Activated CD4-positive, alpha-beta T cell treated with anti-CD3 and anti-CD28 coated beads, Interleukin-2, amount 50 U/mL, for 1 hour (primary cell): Measurements from ENCODE around the gene SHISAL1.
"Not testable (repeated sequence)": the region's sequence is repeated elsewhere in the genome, so short reads cannot be mapped to it uniquely, and the experiment has no call there.

Experiments
- DNase-seq: peaks from one replicate; pipeline ENCODE4 v3.0.0-alpha.2; 2020

Gene SHISAL1

DNA sequence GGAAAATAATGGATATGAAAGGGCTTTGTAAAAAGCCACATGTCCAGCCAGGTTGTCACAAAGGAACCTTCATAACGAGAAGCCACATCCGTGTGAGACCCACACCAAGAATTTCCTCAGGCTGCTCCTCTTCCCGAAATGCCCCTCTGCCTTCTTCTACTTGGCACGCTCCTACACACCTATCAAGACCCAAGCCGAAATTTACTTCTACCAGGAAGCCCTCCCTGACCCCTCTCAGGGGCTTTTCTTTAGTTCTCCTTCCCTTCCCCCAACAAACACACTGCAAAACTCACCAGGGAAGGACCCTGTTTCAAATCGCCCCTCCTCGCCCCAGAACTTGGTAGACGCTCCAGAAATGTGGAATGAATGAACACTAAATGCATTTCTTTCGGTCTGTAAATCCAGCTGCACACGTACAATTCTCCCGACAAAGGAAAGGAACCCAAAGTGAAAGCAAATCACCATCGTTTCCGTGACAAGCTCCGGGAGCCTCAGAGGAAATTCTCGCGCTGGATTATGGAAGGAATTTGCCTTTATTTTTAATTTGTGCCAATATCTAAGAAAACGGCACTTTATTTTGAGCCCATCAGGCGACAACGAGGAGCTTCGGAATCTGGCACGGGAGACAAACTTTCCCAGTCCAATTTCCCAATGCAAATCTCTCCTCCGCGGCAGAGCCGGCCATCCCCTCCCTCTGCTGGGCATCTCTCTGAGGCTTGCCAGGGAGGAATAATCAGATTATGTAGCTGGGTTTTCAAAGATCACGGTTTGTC, 13.2 kb upstream of the SHISAL1 start:
- DNase-seq: no peak

DNA sequence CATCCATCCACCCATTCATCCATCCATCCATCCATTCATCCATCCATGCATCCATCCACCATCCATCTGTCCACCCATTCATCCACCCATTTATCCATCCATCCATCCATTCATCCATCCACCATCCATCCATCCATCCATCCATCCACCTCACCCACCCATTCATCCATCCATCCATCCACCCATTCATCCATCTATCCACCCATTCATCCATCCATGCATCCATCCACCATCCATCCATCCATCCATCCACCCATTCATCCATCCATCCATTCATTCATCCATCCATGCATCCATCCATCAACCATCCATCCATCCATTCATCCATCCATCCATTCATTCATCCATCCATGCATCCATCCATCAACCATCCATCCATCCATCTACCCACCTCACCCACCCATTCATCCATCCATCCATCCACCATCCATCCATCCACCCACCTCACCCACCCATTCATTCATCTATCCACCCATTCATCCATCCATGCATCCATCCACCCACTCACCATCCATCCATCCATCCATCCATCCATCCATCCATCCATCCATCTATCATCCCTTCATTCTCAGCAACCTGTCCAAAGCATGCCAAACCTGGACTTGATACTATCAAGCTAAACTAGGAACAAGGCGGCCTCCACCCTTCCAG, 10.5 kb upstream of the SHISAL1 start:
- DNase-seq: not testable (repeated sequence)

DNA sequence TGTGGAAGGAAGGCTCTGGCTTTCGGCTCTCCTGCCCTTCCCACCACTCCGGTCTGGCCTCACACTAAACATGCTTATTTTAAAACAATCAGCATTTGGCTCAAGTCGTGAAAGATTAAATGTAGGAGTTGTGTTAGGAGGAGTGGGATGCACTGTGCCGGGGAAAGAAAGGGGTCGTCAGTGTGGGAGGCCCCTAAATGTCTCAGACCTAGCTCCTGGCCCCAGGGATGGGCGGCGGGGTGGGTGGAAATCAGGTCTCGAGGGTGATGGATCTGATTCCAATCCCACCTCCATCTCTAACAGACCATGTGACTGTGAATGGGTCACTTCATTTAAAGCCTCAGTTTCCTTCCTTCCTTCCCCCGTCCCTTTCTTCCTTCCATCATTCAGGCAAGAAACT, 6.9 kb upstream of the SHISAL1 start:
- DNase-seq: no peak

DNA sequence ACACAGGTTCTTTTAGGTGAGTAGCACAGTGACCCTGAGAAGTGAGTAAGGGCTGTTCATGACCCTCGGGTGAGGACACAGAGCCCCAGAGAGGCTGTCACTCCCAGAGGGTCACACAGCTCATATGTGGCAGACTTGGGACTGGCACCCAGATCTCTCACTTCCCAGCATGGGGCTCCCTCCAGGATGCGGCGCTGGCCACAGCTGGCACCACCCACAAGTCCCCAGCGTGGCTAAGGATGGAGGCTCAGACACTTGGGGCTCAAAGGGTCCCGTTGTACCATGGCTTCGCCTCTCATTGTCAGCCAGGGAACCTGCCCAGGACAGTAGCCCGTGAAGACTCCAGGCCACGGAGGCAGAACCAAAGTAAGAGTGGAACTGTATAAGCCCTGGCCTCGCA, 6.0 kb upstream of the SHISAL1 start:
- no peak for DNase-seq

DNA sequence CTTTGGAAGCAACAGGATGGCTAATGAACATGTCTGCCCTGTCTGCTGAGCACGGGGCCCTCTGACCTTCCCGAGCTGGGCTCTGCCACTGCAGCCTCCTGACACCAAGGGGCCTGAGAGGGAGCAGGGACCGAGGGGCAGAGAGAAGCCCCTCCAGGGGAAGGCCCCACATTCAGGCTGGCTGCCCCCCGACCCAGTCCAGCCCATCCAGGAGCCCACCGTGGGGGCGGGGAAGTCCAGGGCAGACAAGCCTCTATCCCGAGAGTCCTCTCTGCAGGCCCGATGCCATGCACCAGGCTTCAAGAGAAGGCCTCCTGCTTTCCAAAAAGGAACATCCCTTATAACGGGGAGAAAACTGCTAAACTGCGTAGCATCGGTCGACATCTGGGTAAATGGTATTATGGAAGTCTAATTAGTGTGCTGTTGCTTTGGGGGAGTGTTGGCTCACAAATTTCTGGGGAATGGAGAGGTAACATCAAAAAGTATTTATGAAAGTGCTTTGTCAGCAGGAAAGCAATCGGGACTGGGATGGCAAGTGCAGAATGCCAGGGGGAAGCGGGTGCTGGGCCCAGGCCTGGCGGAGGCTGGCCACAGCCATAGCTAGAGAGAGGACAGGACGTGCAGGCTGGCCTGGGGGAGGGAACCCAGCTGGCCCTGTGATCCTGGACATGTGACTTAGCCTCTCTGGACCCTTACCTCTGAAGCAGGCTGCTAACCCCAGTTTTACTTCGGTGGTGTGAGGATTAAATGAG, 5.3 kb upstream of the SHISAL1 start:
- no peak for DNase-seq

DNA sequence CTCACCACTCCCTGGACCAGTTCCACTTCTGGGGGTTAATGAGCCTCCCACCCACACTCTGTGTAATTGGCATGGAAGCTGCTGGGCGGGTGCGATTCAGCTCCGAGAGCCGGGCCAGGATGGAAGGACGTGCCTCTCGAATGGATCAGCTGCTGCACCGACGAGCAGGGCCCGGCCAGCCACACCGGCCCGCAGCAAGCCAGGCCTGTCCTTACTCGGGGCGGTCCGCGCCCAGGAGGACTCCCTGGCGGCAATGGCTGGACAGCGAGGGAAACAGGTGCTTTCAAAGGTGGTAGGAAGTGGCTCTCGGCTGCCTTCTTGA, 4.3 kb upstream of the SHISAL1 start:
- DNase-seq: no peak

DNA sequence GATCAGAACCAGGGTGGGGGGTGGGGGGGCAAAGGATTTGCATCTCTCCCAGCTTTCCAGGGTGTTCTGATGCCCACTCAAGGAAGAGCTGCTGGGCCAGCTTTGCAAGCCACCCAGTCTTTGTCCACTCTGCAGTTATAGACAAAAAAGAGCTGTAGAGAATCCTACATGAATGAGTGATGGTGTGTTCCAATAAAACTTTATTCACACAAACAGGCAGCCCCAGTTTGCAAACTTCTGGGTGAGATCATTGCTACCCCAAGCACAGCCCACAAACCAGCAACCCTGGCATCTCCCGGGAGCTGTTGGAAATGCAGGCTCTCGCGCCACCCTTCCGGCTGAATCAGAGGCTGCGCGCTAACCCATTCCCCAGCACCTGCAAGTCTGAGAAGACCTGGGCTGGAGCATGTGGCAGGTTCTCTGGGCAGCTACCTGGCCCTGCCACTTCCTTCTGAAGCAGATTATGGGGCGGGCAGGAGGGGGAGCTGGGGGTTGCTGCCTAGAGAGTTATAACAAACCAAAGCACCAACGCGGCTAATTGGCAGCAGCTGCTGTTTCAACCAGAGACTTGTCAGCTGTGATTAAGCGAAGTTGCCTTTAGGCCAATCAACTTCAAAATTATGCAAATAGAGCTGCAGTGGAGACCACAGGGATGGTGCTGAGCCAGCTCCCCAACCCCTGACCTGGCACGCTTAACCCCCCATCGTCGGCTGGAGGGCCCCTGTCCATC, 3.8 kb upstream of the SHISAL1 start:
- no peak for DNase-seq

DNA sequence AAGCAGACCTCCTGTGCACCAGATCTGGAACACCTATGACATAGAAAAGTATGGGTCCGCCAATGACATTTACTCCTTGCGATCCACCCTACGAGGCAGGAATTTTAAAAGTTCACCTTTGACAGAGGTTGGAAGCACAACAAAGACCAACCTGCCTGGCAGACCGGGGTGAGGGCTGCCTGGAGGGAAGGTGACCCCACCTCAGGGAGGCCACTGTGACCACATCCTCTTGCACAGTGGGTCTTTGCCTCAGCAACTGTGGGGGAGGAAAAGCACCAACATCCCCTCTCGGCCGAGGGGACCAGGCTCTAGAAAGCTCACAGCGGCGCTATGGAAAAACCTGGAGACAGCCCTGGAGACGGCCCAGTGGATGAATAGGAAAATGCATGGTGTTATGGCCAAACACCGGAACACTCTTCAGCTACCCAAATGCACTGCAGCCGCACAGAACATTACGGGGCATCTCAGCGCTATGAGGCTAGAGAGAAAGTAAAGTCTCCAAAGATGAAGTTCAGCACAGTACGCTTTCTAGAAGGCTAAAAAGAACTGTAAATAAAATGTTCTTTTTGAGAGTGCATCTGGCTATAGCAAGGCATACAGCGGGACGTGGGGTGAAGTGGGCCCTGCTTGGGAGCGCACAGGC, 1.8 kb upstream of the SHISAL1 start:
- DNase-seq: no peak

DNA sequence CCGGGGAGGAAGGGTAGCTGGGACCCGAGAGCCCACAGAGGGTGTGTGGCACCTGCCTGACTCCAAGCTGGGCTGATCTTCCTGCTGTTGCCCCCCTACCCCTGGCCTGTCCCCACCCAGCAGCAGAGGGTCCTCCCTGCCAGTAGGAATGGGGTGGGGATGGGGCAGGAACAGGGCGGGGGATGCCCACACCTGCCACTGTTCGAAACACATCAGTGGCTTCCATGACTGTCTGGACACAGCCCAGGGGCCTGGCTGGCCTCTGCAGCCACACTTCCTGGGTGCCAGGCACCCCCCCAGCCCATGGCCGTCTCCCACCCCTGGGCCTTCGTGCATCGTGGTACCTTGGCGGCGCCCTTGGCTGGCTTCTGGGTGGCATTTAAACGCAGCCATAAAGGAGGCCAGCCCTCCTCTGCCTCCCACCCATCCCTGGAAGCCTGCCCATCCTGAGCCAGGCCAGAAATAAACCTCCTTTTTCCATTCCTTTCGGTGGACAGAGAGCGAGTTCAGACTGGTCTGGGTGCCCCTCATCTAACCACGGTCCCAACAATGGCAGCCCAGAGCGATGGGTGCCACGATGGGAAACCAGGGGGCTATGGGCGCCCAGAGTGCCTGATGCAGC, 745 bp upstream of the SHISAL1 start:
- no peak for DNase-seq

DNA sequence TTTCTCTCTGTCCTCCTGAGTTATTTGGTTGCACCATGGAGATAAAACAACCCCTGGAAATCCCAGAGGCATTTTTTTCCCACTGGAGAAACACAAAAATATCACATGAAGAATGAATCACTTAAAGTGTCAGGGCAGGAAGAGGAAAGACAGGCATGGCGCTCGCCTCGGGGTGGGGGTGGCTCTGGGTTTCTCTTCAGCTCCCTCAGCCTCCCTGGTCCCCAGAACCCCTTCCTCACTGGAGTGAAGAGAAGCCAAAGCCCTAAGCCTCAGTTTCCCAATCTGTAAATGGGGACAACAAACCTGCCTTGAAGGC, 938 bp downstream of the SHISAL1 start:
- no peak for DNase-seq

DNA sequence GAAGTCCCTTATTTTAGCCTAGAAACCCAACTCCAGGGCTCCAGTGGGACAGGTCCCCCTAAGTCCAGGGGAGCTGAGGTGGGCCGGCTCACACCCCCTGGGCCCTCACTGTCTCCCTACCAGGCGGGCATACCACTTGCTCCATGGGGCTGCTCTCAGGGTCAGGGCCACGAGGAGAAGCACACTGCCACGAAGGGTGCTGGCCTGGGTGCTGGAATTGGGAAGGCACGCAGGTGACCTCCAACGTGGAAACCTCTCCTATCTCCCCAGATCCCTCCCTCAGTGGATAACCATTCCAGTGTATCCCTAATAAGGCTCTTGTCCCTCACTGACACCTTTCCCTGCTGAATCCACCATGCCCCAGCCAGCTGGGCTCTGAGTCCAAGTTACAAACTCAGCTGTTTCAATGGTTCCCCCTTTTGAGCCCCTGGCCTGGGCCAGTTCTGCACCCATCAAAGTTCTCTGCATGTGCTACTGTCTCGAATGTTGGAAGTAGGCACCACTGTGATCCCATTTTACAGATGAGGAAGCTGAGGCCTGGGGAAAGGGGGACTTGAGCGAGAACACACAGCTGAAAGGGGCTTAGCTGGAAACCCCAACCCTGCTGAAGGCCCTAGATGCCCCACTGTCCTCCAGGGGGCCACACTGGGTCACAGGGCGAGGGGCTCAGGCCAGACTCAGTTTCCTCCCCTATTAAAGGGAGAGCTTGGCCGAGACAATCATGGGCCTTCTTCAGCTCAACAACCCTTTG, 1.5 kb downstream of the SHISAL1 start:
- no peak for DNase-seq

DNA sequence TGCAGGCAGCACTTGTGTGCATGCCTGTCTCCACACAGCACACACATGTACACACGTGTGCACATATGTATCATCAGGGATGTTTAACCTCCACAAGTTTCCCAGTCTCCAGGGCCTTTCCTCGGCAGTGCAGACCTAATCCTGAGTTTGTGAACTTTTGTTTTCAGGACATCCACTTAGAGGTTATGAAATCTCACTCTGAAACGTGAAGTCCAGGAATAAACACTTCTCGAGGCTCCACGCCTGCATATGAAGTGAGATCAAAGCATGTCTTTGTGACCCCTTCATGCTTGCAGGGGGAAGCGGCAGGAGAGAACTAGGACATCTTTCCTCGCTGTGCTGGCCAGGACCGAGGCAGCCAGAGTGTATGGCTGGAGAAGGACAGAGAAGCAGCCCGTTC, 3.1 kb downstream of the SHISAL1 start:
- no peak for DNase-seq

DNA sequence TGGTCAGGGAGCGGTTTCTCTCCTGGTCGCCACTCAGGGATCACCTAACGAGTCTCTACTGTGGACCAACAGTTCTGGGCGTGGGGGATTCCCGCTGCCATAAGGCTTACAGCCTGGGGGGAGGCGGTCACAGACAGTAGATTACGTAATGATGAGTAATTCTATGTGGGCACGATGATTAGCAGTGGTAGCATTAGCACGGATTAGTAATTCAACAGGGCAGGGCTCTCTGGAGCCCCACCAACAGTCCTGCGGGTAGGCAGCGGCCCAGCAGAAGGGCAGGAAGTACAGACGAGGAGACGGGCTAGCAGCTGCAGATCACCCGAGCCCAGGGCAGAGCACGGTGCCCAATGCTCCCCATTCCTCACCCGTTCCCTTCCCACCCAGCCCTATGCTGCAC, 3.6 kb downstream of the SHISAL1 start:
- no peak for DNase-seq

DNA sequence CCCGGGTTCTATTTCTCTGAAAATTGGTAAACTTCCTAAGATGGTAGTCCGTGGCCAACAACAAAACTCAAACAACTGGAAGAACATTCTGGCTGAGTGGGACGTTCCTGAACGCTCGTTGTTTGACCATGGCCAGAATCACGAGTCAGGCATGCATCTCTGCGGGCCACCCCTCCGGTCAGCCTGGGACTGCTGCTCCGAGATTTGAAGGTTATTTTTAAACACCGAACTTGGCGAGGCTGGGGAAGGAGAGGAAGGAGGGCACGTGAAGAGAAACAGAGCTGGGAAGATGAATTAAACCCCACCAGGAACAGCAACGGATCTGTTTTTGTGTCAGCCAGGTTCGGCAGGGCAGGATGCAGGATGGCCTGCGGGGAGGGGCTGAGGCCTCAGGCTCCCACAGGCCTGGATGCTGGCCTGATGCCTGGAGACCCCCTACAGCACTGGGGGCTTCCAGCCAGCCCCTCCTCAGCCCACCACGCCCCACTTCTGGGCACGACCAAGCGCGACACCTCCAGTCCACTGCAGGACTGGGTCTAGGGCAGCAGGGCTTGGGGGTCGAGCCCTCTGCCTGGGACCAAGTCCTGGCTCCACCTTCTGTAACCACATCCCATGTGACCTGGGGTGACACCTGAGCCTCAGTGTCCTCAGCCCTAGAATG, 5.1 kb downstream of the SHISAL1 start:
- no peak for DNase-seq

DNA sequence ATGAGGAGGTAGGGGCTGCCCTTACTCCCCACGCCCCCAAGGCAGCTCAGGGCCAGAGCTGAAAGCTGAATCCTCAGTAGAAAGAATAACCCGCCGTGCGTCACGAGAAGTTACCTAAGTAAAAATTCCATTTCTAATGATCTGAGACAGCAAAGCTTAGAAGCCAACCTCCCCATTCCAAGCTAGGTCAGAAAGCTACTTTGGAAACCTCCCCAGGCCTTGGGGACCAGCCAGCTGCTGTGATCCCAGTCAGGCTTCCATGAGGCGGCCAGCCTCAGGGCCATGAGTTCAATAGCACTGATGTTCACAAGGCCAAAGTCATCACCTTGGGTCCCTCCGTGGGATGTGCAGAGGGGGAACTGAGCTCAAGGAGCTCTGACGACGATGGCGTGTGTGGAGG, 6.9 kb downstream of the SHISAL1 start:
- no peak for DNase-seq

DNA sequence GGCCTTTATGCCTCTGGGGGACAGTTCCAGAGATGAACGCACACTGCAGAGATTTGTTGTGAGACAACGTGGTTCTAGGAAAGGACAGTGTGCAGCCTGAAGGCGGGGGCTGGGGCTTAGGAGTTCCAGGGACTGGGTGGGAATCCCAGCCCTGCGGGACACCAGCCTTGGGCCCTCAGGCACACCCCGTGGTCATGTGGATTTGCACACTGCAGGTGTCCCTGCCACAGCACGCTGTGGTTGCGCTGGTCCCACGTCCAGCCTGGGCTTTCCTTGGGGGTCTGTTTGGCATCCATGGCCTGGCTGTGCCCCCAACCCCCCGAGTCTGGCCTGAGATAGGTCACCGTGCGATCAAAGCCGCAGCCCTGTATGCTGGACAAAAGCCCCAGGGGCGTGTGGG, 7.3 kb downstream of the SHISAL1 start:
- no peak for DNase-seq

DNA sequence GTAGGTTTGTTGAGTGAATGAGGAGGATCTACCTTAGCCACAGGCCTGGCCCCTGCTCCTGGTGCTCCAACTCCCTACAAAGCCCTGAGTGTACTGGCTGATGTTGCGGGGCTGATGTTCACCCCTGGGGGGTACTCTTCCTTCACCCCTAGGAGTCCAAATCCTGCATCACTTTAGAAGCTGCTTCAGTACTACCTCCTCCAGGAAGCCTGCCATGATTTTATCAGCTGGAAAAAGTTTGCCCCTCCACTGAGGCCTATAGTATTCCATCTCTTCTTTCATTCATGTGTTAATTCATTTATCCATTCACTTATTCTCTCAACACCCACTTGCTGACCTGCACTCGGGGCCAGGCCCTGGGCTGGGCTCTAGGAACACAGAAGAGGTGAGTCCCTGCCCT, 7.8 kb downstream of the SHISAL1 start:
- DNase-seq: no peak

DNA sequence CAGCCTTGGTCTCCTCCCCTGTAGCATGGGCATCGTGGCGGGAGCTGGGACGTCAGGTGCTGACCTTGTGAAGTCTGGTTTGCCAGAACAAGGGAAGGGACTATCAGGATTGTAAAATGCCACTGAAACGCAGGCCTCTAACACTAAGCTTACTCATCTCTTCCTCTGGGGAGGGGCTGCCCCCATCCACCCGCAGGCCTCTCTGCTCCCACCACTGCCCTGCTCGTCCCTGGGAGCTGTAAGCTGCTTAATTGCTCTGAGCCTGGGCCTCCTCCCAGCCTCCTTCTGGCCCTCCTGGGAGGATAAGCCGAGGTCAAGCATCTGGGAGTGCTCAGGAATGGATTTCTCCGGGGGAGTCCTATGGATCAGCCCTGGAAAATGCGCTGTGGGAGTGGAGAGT, 8.4 kb downstream of the SHISAL1 start:
- no peak for DNase-seq

DNA sequence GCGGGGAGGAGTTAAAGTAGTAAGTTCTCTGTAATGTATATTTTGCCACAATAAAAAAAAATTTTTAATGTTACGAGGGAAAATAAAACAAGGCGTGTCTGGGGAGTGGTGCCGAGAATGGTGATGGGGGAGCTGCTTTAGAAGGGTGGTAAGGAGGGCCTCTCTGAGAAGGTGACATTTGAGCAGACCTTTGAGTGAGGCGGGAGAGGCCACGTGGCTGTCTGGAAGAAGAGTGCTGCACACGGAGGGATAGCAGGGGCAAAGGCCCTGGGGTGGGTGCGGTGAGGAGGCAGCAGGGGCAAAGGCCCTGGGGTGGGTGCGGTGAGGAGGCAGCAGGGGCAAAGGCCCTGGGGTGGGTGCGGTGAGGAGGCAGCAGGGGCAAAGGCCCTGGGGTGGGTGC, 10.4 kb downstream of the SHISAL1 start:
- not testable (repeated sequence) for DNase-seq

DNA sequence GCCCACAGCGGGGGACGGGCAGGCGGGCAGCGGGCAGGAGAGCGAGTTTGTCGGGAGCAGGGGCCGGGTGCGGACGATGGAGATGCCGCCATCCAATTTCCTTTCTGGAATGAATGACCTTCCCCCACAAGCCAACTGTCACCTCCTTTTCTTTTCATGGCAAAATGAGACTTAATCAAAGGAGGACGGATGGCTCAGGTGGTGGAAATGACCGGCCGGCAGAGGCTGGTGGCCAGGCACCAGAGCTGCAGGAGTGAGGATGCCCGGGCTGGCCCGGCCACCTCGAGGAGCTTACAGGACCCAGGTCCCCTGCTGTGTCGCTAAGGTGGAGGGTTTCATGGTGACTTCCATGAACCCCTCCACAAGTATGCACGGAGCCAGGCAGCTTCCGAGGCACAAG, 11.7 kb downstream of the SHISAL1 start:
- DNase-seq: no peak

DNA sequence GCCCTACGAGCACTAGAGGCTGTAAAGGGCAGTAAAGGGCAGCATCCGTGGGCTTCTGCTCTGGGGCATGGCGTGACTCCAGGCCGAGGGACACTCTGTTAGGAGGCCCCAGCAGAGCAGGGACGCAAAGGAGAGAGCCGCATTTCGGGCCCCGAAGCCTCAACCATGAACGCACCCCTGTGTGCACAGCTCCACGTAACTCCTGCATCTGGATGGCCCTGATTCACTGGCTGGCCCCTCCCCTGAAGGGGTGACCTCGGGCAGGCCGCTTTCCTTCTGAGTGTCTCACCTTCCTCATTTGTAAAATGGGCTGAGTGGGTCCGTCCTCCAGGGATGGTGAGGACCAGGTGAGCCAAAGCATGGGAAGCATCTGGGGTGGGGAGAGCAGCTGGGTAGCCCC, 13.6 kb downstream of the SHISAL1 start:
- no peak for DNase-seq
